ENCODE measurements around the gene CACNB3.

Gene CACNB3

DNA sequence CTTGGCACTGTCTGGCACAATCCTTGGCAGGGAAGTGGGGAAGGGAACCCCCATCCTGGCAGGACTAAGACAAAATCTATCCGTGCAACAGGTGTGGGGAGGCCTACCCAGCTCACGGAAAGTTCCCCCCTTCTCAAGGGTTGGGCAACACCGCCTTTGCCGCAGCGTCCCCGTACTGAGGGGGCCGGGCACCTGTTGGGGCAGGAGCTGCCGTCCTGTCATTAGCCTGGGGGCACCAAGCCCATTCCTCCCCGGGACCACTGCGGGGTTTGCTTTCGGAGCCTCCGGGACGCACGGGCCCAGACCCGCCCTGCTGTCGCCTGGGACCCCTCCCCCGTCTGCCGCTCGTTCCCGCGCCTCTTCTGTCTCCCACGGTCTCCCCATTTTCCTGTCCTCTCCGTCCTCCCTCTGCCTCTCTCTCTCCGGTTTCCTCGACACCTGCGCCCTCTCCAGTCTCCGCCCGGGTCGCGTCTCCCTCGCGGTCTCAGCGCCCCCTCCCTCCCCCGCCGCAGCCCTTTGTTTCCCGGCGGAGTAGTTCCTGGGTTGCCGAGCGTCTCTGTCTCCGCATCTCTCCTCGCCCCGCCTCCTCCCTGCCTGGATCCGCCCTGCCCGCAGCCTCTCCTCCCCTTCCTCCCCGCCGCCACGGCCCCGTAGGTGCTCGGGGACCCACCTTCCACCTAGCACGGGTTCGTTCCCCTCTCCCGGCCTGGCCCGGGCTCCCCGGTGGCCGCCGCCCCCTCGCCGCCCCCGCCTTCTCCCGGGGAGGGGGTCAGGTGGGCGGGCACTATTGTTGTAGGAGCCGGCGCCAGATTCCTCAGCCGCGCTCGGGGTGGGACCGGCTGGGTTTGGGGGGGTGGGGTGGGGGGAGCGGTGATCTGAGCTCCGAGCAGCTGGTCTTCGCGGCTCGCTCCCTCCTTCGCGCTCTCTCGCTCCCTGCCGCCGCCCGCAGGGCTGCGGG, at the start of gene CACNB3:
TSS of gene CACNB3 (plus strand) at position 624 of the 958 bp plus-strand sequence. CDS start 434 bp downstream, outside the sequence.
- DNase-seq: peak; percentile 84

DNA sequence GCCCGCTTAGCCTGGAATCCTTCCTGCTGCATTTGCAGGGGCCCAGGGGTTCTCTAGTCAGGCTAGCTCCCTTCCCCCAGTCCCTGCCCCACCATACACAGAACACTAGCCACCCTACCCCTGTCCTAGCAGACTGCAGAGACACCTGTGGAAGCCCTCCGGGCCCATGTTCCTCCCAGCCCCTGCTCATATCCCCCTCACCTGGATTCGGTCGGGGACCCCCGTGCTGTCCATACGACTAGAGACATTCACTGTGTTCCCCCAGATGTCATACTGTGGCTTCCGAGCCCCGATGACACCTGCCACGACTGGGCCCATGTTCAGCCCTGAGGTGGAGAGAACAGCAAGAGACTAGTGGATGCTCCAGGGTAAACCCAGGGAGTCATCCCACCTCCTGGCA, 49.6 kb upstream of the CACNB3 start:
- no peak for DNase-seq

DNA sequence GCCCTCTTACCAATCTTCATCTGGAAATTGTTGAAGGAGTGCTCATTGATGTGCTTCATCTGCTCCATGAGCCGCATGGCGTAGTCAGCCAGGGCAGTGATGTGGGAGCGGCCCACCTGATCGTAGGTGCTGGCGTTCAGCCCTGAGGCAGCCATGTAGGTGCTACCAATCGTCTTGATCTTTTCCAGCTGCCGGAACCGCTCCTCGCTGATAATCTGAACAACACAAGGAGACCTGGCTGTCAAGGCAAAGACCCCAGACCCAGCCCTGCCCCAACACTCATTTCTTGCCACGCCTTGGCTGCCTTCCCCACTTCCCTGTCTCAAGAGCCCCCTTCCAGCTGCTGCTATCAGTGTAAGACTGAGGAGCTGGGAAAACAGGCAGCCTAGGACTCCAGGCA, 47.5 kb upstream of the CACNB3 start:
- no peak for DNase-seq

DNA sequence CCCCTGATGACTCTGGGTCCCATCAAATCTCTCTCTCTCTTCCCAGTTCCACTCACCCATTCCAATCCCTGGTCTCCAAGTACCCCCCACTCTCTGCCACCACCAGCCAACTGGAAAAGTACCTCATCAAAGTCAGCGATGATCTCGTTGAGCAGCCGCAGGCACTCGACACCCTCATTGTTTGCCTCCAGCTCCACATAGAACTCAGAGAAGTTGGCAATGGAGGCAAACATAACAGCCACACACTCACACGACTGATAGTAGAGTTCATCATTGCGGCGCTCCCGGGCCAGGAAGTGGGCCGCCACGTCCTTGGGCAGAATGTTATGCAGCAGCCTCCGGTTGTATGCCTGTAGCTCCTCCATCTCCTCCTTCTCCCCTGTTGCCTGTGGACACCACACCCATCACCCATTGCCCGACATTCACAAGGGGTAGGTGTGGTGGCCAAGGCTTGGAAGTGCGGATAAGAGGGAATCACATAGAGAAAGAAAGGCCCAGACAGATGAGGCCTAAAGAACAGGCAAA, 46.6 kb upstream of the CACNB3 start:
- DNase-seq: no peak

DNA sequence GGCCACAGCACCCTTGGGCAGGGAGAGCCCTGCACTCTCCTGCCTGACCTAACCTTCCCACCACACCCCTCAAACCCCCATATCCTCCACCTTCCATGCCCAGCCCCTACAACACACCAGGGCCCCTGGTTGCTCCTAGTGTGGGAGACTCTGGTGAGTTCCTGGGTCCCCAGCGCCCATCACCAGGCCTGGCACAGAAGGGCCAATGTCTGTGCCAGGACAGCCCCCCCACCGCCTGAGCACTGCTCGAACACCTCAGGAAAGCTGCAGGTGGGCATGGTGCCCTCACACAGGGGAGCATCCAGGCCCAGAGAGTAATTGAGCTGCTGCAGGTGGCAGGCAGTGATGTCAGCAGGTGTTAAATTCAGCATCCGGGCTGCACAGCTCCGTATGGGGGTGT, 44.6 kb upstream of the CACNB3 start:
- no peak for DNase-seq

DNA sequence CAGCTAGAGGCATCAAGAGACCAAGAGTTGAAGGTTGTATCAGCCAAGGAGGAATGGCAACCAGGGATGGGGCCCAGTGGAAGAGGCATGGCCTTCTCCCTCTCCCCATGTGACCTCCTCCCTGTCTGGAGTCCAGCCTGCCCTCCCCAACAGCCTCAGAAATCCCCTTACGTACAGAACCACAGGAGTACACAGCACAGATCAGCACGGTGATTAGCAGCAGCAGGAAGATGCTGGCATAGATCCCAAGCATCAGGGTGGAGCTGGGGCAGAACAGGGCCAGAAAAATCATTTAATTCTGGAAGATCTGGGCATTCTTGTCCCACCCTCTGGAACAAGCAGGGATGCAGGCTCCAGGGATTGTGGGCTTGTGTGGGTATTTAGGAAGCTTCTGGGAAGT, 43.8 kb upstream of the CACNB3 start:
- no peak for DNase-seq

DNA sequence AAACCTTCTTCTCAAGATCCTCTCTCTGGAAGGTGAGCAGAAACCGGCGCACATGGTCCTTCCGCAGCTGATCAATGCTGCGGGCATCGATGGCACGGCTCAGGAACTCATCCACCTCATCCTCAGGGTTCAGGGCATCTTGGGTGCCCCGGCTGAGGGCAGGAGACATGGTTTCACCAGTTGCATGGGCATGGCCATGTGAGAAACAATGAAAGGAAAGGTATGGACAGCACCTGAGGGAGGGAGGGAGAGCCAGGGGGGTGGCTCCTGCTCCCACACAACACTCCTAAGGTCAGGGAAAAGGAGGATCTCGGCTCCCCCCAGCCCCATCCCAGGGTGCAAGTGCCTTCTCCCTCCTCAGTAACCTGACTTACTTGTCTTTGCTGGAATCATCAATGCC, 43.0 kb upstream of the CACNB3 start:
- DNase-seq: no peak

DNA sequence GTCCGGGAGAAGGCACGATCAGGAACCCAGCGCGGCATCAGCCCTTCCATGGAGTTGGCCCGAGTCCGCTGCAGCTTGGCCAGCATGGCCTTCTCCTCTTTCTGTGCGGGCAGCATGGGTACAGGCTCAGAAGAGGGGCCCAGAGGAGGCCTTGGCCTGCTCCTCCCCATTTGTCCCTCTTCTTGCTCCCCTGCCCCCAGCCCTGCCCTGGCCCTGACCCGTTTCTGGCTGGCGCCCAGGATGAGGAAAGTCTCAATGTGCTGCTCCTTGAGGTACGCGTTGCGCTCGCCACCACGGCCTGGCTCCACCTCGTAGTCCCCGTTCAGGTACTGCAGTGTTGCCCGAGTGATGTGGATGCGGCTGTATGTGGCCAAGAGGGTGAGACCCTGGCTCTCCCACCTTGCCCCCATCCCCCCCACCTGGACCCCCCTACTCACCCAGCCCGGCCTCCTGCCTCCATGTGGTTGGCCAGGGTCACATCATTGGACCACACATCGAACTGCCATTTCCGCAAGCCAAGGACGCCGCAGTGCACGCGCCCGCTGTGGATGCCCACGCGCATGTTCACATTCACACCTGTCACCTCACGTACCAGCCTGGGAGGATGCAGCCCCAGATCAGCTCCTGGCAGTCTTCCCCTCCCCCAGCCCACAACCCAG, 42.2 kb upstream of the CACNB3 start:
- DNase-seq: no peak

DNA sequence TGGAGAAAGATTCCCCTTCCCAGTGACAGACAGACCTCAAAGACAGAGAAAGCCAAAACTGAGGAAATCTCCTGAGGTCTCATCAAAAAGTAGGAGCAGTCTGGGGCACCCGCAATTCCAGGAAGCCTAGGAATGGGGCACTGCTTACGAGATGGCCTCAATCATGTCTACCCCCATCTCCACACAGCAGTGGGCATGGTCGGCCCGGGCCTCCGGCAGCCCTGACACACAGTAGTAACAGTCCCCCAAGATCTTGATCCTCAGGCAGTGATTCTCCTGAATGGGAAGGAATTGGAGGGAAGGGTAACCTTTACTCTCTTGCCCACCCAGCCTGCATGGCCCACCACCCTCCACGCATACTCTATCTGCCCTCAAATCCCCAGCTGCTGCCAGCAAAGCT, 41.3 kb upstream of the CACNB3 start:
- no peak for DNase-seq

DNA sequence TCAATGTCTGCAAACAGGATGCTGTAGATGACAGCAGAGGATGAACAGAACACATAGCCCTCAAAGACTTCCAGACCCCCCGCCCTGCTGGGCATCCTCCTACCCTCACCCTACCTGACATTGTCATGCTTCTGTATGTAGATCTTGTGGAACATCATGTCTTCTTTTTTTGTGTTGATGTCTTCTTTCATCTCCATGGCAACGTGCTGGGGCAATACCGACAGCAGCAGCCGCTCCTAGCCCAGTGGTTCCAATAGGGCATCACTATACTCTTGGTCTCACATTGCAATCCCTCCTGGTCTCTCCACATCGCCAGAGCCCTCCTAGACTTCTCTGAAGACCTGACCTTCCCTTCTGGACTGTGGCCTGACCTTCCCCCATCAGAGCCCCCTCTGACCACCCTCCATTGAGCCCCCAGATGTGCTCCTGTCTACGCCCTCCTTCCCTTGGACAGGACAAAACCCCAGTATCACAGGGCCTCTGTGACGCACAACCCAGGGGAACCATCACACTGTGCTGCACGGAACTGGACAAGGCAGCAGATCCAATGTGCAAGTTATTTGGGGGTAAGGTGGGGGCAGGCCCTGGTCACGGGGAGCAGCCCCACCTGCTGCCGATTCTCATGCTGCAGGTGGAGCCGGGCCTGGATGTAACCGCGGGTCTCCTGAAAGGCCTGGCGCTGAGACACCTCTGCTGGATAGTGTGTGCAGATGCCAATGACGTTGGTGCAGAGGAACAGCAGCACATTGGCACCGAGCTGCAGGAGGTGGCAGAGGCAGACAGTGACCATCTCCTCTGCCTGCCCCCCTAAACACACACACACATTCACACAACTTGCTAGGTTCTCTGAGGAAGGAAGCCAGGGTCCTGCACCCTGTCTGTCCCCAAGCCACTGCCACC, 40.5 kb upstream of the CACNB3 start:
- DNase-seq: no peak

DNA sequence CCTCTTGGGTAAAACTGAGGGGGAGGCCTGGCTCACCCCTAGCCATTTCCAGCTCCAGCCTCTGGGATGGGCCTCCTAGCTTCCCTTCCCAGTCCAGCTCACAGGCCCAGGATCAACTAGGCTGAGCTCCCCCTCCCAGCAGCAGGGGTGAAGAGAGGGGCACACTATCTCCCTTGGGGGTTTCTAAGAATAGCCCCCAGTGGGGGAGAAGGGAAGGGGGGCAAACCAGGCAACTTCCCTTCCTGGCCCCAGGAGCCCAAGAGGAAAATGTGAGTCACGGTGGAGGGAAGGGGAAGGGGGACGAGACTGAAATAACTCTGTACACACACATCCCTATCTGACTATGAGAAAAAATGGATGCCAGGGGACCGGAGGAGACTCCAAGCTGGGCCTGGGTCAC, 38.4 kb upstream of the CACNB3 start:
- DNase-seq: no peak

DNA sequence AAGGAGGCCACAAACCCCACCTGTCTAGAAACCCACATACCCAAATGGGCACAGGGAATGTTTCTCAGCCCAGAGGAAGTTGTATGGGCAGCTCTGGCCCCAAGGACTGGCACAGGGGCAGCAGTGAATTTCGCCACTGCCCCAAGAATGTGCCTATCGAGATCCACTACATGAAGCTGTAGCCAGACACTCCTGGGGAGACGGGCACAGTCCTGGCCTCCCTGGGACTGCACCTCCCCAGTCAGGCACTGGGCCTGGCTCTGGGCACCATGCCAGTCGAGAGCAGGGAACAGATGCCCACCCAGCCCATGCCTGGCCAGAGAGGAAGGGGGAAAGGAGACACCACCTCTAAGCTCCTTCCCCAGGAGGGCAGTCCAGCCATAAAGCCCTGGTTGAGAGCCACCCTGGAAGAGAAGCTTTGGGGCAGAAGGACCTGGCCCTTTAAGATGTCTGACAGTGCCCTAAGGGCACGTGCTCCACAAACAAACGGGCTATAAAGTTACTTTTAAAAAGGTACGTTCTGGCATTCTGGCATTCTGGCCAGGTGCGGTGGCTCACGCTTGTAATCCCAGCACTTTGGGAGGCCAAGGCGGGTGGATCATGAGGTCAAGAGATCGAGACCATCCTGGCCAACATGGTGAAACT, 37.8 kb upstream of the CACNB3 start:
- DNase-seq: no peak

DNA sequence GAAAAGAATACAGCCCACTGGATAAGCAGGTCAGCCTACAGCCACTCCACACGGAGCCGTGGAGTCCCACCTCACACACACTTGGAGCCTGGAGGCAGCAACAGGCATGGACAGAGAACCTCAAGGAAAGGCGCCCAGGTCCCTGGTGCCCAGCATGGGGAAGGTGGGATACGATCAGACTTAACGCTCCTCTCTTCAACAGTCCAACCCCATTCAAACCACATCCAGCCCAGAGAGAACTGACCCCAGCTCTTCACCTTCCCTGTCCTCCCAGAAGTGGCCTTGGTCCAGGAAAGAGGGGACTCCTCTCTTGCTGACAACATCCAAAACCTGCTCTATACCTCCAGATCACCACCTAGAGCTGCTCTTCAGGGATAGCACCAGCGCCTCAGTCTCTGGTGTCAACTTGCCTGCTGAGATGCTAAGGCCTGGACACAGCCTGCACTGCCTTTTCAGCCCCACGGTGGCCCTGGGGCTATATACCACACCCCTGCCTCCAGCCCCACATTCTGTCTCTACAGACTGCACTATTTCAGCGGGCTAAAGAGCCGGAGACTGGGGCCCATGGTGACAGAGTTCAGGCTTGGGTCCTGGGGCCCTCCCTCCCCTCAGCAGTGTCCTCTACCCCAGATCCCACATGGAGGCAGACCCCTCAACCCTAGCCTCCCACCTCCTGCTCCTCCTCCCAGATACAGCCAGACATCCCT, 36.4 kb upstream of the CACNB3 start:
- DNase-seq: no peak

DNA sequence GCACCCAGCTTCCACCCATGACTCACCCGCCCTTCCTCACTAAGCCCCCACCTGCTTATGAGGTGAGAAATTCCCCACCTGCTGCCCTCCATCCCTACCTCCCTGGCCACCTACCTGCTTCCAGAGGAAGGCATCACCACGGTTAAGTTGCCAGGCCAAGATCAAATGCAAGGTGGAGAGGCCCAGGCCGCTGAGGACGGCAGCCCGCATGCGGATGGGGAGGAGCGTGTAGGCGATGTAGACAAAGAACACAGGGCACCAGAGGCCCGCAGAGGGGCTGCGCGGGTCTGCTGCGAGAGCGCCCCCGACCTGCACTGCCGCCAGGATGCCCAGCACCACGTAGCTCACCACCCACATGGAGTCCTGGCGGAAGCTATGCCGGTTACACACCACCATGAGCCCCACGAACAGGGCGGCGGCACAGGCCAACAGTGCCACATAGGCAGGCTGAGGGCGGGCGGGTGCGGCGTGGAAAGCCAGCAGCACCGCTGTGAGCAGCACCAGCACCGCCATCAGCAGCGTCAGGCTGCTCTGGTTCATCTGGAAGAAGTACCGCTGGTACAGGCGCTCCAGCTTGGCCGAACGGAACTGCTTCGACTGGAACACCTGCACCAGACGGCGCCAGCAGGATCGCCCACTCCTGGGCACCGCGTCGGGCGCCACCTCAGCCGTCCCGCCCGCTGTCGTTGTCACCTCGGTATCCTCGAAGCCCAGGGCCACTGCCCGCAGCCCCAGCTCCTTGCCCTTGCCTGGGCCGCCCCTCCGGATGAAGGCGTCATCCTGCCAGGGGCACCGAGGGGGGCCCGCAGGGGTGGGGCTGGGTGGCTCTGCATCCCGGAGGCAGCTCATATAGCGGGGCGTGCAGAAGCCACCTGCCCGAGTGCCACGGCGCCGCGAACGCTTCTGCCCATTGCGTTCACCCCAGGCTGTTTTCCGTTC, 35.6 kb upstream of the CACNB3 start:
- DNase-seq: no peak

DNA sequence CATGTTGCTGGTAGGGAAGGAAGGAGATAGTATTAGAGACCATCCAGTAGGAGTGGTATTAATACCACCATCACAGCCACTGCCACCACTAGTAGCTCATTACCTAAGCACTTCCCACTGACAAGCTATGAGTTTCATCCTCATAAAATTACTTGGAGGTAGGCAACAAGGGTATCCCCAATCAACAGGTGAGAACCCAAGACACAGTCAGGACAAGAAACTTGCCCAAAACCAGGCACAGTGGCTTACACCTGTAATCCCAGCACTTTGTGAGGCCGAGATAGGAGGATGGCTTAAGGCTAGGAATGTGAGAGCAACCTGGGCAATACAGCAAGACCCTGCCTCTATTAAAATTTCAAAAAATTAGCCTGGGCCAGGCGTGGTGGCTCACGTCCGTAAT, 34.9 kb upstream of the CACNB3 start:
- DNase-seq: no peak

DNA sequence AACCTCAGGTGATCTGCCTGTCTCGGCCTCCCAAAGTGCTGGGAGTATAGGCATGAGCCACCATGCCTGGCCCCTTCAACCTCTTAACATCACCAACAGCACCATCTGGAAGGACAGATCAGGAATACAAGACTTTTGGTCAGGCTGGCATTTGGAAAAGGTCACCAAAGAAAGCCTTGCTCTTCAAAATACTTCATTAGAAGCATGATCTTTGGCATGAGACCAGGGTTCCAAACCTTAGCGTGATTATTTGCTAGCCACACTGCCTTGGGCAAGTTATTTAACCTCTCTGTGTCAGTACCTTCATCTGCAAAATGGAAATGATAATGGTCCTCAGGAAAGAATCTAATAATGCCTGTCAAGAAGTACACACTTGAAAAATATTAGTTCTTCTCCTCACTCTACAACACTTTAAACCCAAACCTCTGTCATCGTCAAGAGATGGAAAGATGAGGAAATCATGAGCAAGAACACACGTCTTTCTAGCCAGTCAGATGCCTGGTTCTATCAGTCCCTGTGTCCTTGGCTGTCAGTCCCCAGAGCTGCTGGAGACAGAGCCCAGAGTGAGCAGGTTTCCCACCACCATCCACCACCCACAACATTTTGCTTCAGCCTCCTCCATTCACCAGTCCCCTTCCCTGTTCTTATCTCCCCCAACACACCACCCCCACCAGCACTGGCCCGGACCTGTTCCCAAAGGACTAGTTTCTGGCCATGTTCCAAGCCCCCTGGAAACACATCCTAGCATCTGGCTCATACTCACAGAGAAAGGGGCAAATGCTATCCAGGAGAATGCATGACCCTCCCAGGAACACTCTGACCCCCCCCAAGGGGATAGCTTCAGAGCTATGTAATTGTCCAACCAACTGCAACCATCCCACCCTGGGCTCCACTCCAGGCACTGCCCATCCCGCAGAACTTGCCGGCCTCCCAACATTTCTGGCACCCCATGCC, 31.4 kb upstream of the CACNB3 start:
- DNase-seq: no peak

DNA sequence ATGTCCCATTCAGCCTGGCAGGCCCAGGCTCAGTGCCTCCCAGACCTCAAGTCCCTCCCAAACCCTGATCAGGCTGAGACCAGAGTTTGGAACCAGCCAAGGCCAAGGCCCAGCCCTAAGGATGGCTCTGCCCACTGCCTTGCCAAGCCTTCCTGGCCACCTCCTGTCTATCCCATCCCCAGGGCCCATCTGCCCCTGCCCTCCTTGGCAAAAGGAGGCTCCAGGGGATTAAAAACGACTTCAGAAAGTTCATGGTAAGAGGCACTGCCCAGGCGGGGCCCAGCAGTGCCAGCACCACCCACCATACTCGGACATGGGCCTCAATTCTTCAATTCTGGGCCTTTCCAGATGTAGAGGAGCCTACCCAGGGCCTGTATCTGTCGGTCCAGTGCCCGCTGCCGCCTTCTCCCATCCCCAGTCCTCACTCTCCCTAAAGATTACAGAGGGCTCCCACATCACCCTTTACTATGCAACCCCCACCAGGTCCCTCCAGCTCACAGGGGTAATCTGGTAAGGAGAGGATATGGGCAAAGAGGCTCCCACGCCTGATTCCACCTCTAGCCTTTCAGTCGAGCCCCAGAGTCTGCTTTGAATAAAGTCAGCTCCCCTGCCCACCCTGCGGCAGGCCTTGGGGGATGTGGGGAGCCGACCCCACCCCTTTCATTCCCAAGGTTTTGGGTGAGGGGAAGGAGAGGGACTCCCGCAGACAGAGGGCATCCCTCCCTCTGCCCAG, 30.3 kb upstream of the CACNB3 start:
- no peak for DNase-seq

DNA sequence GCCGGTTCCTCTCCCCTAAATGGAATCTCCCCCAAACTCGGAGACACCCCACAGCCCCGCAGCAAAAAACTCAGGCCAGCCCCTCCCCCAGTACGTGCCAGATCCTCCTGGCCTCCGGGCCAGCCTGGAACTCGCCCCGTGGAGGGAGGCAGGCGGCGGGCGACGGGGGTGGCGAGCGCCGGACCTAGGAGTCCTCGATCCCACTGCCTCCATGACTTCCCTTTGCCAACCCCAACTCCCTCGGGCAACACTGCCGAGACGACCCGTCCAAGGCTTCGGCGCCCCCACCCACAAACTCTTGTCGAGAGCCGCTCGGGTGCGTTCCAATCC, 29.8 kb upstream of the CACNB3 start:
- peak; percentile 34 for DNase-seq
